Sciatic nerve (tissue), 2 donors: ENCODE data around the gene TMEM131. TPM values are rescaled to one million over a fixed set of nuclear protein-coding genes. Genes with fewer than 3 reads are reported as not detected.
"Not testable (repeated sequence)": the region's sequence is repeated elsewhere in the genome, so short reads cannot be mapped to it uniquely, and the experiment has no call there.

Experiments
- ATAC-seq: fragments of 200-7000 bp; cut with Tn5 transposase; one replicate; pipeline ENCODE4 v1.9.1; 2020; ENCODE audit warnings: mild to moderate bottlenecking, moderate library complexity
- DNase-seq: peaks from one replicate; pipeline ENCODE4 v3.0.0-alpha.2; 2020; ENCODE audit warnings: low spot score
- intact Hi-C: fragments of 100-400 bp; cut with DNase I; formaldehyde crosslinking; loops from one replicate; pipeline ENCODE4 v1.14.2; 2022
- total RNA-seq: library from RNA; stranded (reverse); fragmentation: NEBNext Ultra II Directional; extraction: Animal tissue kit (Norgen Biotek cat#: 25700); gene quantifications from one replicate; pipeline ENCODE4 v1.2.1, GENCODE V29; 2021
- donor health status: DM: no; HTN: no; CAD: no.
- donor health status: DM: no; HTN: no; CAD: no.

Gene TMEM131
- total RNA-seq, 1 donor from 2014 or later, result 43.2 TPM

GRCh38 chr2:97900806-97901205 lies 94.9 kb downstream of the TMEM131 start:
- no peak for ATAC-seq
- no peak for DNase-seq
- intact Hi-C loops, result no loop called here

- DNase-seq, ATAC-seq, intact Hi-C loops: not testable (repeated sequence)
These were observed 102.7 kb downstream of the TMEM131 start for GRCh38 chr2:97893042-97893441.

GRCh38 chr2:97891611-97892010 lies 104.1 kb downstream of the TMEM131 start:
- no peak for ATAC-seq
- intact Hi-C loops, result no loop called here
- no peak for DNase-seq

DNA sequence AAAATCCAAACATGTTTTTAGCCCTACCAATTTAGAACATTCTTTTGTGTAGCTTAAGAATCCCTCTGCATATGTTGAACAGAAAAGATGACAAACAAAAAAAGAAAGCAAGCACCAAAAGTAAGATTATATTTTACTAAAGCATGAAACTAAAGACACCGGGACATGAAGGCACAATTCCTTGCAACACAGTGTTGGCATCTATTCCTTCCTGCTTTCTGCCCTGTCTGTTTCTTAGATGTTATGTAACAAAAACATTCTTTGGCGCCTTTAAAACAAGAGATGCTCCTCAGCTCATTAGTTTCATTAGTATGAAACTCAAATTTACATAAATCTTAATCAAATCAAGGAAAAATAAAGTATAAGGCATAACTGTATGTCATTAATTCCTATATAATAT lies 106.6 kb downstream of the TMEM131 start:
- DNase-seq, result no peak
- intact Hi-C loops, result no loop called here
- ATAC-seq, result no peak

GRCh38 chr2:97885841-97886240 lies 109.9 kb downstream of the TMEM131 start:
- DNase-seq (no peak), ATAC-seq (no peak)
- intact Hi-C loops, result no loop called here

GRCh38 chr2:97880334-97880733 lies 115.4 kb downstream of the TMEM131 start:
- intact Hi-C loops, result no loop called here
- ATAC-seq (no peak), DNase-seq (no peak)

DNA sequence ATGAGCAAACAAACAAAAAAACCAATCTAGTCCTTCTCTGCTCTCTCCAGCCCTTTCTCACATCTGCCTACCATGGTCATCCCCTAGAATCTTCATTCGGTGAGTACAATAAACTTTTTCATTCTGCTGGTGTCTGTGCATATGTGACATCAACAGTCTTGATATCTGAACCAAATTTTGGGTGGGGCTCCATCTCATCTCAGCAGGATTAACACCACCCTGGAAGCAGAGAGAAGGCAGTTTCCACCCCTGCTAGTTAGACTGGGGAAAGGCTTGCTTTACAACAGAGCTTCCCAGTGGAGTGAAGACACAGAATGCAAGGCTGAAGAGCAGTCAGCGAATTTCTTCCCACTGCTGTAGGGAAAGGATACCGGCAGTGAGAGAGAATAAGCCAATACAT lies 116.9 kb downstream of the TMEM131 start:
- ATAC-seq, result no peak
- intact Hi-C loops, result no loop called here
- DNase-seq, result no peak

DNA sequence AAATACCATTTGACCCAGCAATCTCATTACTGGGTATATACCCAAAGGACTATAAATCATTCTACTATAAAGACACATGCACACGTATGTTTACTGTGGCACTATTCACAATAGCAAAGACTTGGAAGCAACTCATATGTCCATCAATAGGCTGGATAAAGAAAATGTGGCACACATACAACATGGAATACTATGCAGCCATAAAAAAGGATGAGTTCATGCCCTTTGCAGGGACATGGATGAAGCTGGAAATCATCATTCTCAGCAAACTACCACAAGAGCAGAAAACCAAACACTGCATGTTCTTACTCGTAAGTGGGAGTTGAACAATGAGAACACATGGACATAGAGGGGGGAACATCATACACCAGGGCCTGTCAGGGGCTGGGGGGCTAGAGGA lies 117.4 kb downstream of the TMEM131 start:
- intact Hi-C loops, DNase-seq: not testable (repeated sequence)

GRCh38 chr2:97871096-97871780 lies 124.5 kb downstream of the TMEM131 start:
- intact Hi-C loops, result no loop called here
- DNase-seq (no peak), ATAC-seq (no peak)

More for the DNA sequence above, 117.4 kb downstream of the TMEM131 start:
- not testable (repeated sequence) for ATAC-seq

- intact Hi-C loops, result no loop called here
- peak; percentile 79 for ATAC-seq
- DNase-seq, result no peak
These were observed 125.3 kb downstream of the TMEM131 start for GRCh38 chr2:97870396-97870843.

DNA sequence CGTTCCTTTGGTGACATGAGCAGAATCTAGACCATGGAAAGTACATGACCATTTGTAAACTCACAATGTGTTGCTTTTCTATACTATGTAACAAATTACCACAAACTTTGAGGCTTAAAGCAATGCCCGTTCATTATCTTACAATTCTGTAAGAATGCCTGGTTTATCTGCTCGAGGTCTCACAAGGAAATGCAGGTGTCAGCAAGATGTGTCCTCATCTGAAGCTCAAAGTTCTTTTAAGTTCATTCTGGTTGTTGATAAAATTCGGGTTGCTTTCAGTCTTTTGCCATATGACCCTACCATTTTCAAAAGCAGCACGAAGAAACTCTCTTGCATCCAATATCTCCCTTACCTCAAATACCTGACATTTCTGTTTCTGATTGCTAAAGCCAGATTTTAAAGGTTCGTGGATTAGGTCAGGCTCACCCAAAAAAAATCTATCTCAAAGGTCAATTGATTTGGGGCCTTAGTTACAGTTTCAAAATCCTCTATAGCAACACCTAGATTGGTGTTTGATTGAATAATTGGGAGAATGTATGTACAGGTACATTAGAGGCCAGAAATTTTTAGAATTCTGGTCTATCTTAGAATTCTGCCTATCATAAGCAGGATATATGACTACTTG lies 125.9 kb downstream of the TMEM131 start:
- no peak for ATAC-seq
- intact Hi-C loops, result no loop called here
- DNase-seq, result no peak

- intact Hi-C loops, result no loop called here
- peak; percentile 44 for ATAC-seq
- no peak for DNase-seq
These were observed 126.6 kb downstream of the TMEM131 start for GRCh38 chr2:97868986-97869721.

GRCh38 chr2:97863829-97864228 lies 131.9 kb downstream of the TMEM131 start:
- DNase-seq (no peak), ATAC-seq (no peak)
- intact Hi-C loops, result no loop called here

- DNase-seq, result no peak
- no peak for ATAC-seq
- intact Hi-C loops, result no loop called here
These were observed 134.6 kb downstream of the TMEM131 start for GRCh38 chr2:97861177-97861576.

DNA sequence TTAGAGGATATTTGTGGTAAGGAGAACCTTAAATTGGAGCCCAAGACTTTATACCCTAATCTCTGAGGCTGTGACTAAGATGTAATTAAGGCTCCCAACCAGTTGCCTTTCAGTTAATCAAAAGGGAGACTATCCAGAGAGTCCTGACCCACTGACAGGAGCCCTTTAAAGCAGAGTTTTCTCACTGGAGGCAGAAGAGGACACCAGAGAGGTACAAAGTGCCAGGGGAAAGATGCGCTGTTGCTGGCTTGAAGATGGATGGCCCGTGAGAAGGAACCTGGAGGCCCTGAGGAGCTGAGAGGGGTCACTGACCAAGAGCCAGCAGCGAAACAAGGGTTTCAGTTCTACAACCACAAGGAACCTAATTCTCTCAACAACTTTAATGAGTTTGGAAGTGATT lies 137.3 kb downstream of the TMEM131 start:
- DNase-seq (no peak), ATAC-seq (no peak)
- intact Hi-C loops, result no loop called here

DNA sequence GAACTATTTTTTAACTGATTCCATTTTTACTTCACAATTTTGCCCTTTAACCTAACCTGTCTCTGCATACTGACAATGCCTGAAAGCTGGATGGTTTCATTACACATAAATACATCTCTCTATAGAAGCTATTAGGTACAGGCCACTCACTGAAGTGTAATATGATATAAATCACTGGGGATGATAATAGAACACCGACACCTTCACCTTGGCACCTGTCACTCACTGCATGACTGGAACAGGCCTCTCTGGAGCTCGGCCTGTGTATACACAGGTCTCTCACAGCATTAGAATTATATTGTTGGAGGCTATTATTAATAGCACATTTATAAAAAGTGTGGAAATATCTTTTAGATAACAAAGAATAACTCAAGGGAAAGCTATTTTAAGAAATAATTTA lies 138.2 kb downstream of the TMEM131 start:
- ATAC-seq (no peak), DNase-seq (no peak)
- intact Hi-C loops, result no loop called here

- ATAC-seq, DNase-seq, intact Hi-C loops: not testable (repeated sequence)
These were observed 142.7 kb downstream of the TMEM131 start for GRCh38 chr2:97853057-97853456.

GRCh38 chr2:97851172-97851571 lies 144.6 kb downstream of the TMEM131 start:
- ATAC-seq (no peak), DNase-seq (no peak)
- intact Hi-C loops, result no loop called here

GRCh38 chr2:97849881-97850528 lies 145.7 kb downstream of the TMEM131 start:
- no peak for DNase-seq
- intact Hi-C loops, result no loop called here
- no peak for ATAC-seq

DNA sequence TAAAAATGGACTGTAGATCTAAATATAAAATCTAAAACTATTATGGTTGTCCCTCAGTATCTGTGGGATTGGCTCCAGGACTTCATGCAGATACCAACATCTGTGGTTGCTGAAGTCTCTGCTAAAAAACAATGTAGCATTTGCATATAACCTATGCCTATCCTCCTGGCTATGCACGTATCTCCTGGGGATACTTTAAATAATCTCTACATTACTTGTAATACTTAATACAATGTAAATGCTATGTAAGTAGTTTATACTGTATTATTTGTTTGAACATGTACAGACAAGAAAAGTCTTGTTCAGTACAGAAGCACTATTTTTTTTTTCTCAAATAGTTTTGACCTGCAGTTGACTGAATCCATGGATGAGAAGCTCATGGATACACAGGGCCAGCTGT lies 147.4 kb downstream of the TMEM131 start:
- intact Hi-C loops, result no loop called here
- DNase-seq, result no peak
- ATAC-seq, result no peak
